AML-193 (cell line): ENCODE results near the gene DHX57.
"Not testable (repeated sequence)": the region's sequence is repeated elsewhere in the genome, so short reads cannot be mapped to it uniquely, and the experiment has no call there.

Experiments used
- DNase-seq, 2 experiments: peaks; one replicate each; lab custom pipeline; 2025; lab: John Stamatoyannopoulos, UW

The DHX57 gene

GRCh38 chr2:38871432-38871831, 4.3 kb downstream of the DHX57 start:
- DNase-seq: no peak

- no peak for DNase-seq
Measured at GRCh38 chr2:38866773-38867443, 8.8 kb downstream of the DHX57 start.

- DNase-seq: no peak
Measured at GRCh38 chr2:38863061-38863695, 12.6 kb downstream of the DHX57 start.

- DNase-seq: no peak
Measured at GRCh38 chr2:38862476-38862875, 13.3 kb downstream of the DHX57 start.

GRCh38 chr2:38856165-38856564, 19.6 kb downstream of the DHX57 start:
- DNase-seq: no peak

- DNase-seq: no peak
Measured at GRCh38 chr2:38850045-38850444, 25.7 kb downstream of the DHX57 start.

GRCh38 chr2:38836791-38837190, 38.9 kb downstream of the DHX57 start:
- no peak for DNase-seq

- no peak for DNase-seq
Measured at GRCh38 chr2:38835990-38836389, 39.7 kb downstream of the DHX57 start.

GRCh38 chr2:38835015-38835601, 40.6 kb downstream of the DHX57 start:
- peak; percentile 26 to 30 for DNase-seq

- DNase-seq: peak; percentile 14 to 28
Measured at GRCh38 chr2:38830526-38831159, 45.1 kb downstream of the DHX57 start.

- DNase-seq: no peak
Measured at GRCh38 chr2:38829971-38830370, 45.8 kb downstream of the DHX57 start.

- no peak for DNase-seq
Measured at GRCh38 chr2:38828460-38828859, 47.3 kb downstream of the DHX57 start.

GRCh38 chr2:38827539-38828145, 48.1 kb downstream of the DHX57 start:
- DNase-seq: not testable (repeated sequence)

GRCh38 chr2:38825956-38826355, 49.8 kb downstream of the DHX57 start:
- no peak for DNase-seq

- DNase-seq: no peak
Measured at GRCh38 chr2:38824906-38825305, 50.8 kb downstream of the DHX57 start.

GRCh38 chr2:38823386-38823785, 52.3 kb downstream of the DHX57 start:
- no peak for DNase-seq

- DNase-seq: no peak
Measured at GRCh38 chr2:38818565-38818964, 57.2 kb downstream of the DHX57 start.

- DNase-seq: no peak
Measured at GRCh38 chr2:38815936-38816335, 59.8 kb downstream of the DHX57 start.

- no peak for DNase-seq
Measured at GRCh38 chr2:38810488-38810887, 65.2 kb downstream of the DHX57 start.

- DNase-seq: no peak
Measured at GRCh38 chr2:38808677-38809076, 67.1 kb downstream of the DHX57 start.

GRCh38 chr2:38806733-38807059, 69.0 kb downstream of the DHX57 start:
- DNase-seq: no peak

GRCh38 chr2:38806015-38806732, 69.6 kb downstream of the DHX57 start:
- no peak for DNase-seq
